ENCODE results near the gene STX7. TPM values are rescaled to one million over a fixed set of nuclear protein-coding genes. Genes with fewer than 3 reads are reported as not detected.

The STX7 gene
- total RNA-seq, 1 experiment from 2014 or later = 27.8 TPM

DNA sequence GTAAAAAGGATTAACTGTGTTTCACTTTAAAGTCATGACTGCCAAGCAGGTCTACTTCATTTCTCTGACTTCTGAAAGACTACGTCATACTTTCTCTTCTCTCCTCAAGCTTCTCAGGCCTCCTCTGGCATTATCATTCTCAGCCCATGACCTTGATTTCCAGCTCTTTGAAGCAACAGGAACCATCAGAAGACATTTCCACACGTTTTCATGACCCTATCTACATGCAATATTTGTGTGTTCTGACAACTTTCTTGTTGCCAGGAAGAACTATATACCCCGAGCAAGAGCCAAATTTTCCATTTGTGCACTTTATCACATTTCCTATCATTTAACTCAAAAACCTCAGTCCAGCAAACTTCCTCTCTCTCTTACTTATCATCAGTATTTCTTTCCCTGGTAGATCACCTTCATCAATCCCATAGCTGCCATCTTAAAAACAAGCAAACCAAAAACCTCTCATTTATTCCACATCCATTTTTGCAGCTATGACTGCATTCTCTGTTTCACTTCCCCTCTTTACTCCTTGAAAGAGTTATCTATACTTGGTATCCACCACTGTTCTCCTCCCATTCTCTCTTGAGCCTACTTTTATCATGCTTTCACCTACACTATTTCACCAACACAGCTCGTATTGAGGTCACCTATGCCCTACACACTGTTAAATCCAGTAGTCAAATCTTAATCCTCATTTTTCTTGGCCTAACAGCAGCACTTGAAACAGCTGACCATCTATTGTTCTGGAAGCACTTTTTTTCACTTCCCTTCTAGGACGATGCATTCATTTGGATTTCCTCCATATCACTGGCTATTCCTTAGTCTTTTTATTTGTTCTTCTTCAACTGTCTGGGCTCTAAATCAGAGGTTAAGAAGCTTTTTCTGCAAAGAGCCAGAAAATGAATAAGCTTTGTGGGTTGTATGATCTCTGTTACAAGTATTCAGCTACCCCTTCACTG is 47.1 kb downstream of the STX7 start:
- Histone ChIP-seq H3K4me3 (replicated peaks in 1 of 2; ENCODE audit: low read depth in 1 of 2, low read length in 2 of 2) (no peak overlapping the region), H2AFZ (ENCODE audit: low read depth, low read length, poor library complexity, severe bottlenecking) (no peak overlapping the region), H3K79me2 (ENCODE audit: insufficient read depth, low read length) (no peaks in the 10 kb centered on the region), H3K36me3 (ENCODE audit: control insufficient read depth in 1 of 2, insufficient read depth in 2 of 2, low read length in 2 of 2) (peaks cover 4 to 8% of the 10 kb centered on the region in 2 experiments; a peak in 3 of 4 replicates), H3K9me3 (ENCODE audit: control insufficient read depth in 1 of 2, insufficient read depth in 1 of 2, low read depth in 1 of 2, low read length in 2 of 2) (no peaks in the 10 kb centered on the region), H3K4me2 (ENCODE audit: low read length) (peak overlapping the region; percentile 49), H3K9ac (ENCODE audit: low read length) (no peak overlapping the region), H3K9me2 (ENCODE audit: insufficient read depth) (no peaks in the 10 kb centered on the region), H3K27ac (ENCODE audit: low read depth, low read length) (no peak overlapping the region), H4K20me1 (ENCODE audit: insufficient read depth) (no peaks in the 10 kb centered on the region), H3K4me1 (ENCODE audit: control insufficient read depth in 1 of 2, insufficient read depth in 2 of 2, low read length in 2 of 2) (peaks cover 0 to 18% of the 10 kb centered on the region in 2 experiments; a peak in 3 of 4 replicates), H3K27me3 (ENCODE audit: insufficient read depth, low read length) (no peaks in the 10 kb centered on the region)
- no TSS peak for BruUV-seq (replicated peaks)
- no peak for TF ChIP-seq CEBPB (IDR thresholded peaks at IDR 0.05; ENCODE audit: low read depth)
- TF ChIP-seq YY1 (IDR thresholded peaks at IDR 0.05; ENCODE audit: extremely low read depth, insufficient replicate concordance, low read depth, low read length) = no peak
- TF ChIP-seq RAD21 (IDR thresholded peaks at IDR 0.05; ENCODE audit: low read depth) = no peak
- TF ChIP-seq, protein P1, sequence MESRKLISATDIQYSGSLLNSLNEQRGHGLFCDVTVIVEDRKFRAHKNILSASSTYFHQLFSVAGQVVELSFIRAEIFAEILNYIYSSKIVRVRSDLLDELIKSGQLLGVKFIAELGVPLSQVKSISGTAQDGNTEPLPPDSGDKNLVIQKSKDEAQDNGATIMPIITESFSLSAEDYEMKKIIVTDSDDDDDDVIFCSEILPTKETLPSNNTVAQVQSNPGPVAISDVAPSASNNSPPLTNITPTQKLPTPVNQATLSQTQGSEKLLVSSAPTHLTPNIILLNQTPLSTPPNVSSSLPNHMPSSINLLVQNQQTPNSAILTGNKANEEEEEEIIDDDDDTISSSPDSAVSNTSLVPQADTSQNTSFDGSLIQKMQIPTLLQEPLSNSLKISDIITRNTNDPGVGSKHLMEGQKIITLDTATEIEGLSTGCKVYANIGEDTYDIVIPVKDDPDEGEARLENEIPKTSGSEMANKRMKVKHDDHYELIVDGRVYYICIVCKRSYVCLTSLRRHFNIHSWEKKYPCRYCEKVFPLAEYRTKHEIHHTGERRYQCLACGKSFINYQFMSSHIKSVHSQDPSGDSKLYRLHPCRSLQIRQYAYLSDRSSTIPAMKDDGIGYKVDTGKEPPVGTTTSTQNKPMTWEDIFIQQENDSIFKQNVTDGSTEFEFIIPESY (IDR thresholded peaks at IDR 0.05; ENCODE audit: extremely low read depth, insufficient replicate concordance, low read length) = no peak
- TF ChIP-seq, protein P2, sequence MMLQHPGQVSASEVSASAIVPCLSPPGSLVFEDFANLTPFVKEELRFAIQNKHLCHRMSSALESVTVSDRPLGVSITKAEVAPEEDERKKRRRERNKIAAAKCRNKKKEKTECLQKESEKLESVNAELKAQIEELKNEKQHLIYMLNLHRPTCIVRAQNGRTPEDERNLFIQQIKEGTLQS (IDR thresholded peaks at IDR 0.05) = no peak
- TF ChIP-seq EZH2phosphoT487 (IDR thresholded peaks at IDR 0.05; ENCODE audit: borderline replicate concordance) = no peak
- no peak for TF ChIP-seq REST (IDR thresholded peaks at IDR 0.05; ENCODE audit: low read depth)
- no peak for TF ChIP-seq ZNF274 (IDR thresholded peaks at IDR 0.05; ENCODE audit: low read depth, low read length)
- TF ChIP-seq POLR2A (IDR thresholded peaks at IDR 0.05; ENCODE audit: borderline replicate concordance, extremely low read depth, insufficient read depth, insufficient read length) = no peak
- TF ChIP-seq JUND (IDR thresholded peaks at IDR 0.05) = no peak
- no peak for TF ChIP-seq TCF7L2 (IDR thresholded peaks at IDR 0.05; ENCODE audit: borderline replicate concordance, extremely low read depth, insufficient read depth, insufficient read length)
- no peak for TF ChIP-seq POLR2AphosphoS5 (IDR thresholded peaks at IDR 0.05; ENCODE audit: low read depth, low read length)
- no peak for TF ChIP-seq SP1 (IDR thresholded peaks at IDR 0.05; ENCODE audit: low read depth)
- TF ChIP-seq, protein P3, sequence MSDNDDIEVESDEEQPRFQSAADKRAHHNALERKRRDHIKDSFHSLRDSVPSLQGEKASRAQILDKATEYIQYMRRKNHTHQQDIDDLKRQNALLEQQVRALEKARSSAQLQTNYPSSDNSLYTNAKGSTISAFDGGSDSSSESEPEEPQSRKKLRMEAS (IDR thresholded peaks at IDR 0.05) = no peak
- TF ChIP-seq FOSL1 (IDR thresholded peaks at IDR 0.05; ENCODE audit: low read depth) = no peak
- no peak for TF ChIP-seq EZH2 (IDR thresholded peaks at IDR 0.05)
- no peak for TF ChIP-seq EGR1 (IDR thresholded peaks at IDR 0.05; ENCODE audit: low read depth)
- no peak for TF ChIP-seq CTCF (IDR thresholded peaks at IDR 0.05 in 2 of 3, conservative IDR thresholded peaks at IDR 0.05 in 1 of 3; ENCODE audit: borderline replicate concordance in 1 of 3, insufficient read depth in 1 of 3, low read depth in 2 of 3, low read length in 2 of 3)
- intact Hi-C loops (cut with micrococcal nuclease) = no loop called here
- no peak for ATAC-seq
- no peak for DNase-seq (ENCODE audit: low read depth, low spot score)
- POLR2A ChIA-PET = no interaction called here
- CTCF ChIA-PET = interaction anchor here (1.3 kb wide), 1 partner anchor 186 kb away, joined by 4 read pairs; no protein-coding TSS in a partner anchor
- RAD21 ChIA-PET (ENCODE audit: low non-redundant PET in 1 of 2, low total read pairs in 2 of 2, uncharacterized antibody in 2 of 2, unreplicated experiment in 2 of 2) = no interaction called here
